Measurements from ENCODE around the gene KIAA1549.
"Not testable (repeated sequence)": the region's sequence is repeated elsewhere in the genome, so short reads cannot be mapped to it uniquely, and the experiment has no call there.

KIAA1549 gene

DNA sequence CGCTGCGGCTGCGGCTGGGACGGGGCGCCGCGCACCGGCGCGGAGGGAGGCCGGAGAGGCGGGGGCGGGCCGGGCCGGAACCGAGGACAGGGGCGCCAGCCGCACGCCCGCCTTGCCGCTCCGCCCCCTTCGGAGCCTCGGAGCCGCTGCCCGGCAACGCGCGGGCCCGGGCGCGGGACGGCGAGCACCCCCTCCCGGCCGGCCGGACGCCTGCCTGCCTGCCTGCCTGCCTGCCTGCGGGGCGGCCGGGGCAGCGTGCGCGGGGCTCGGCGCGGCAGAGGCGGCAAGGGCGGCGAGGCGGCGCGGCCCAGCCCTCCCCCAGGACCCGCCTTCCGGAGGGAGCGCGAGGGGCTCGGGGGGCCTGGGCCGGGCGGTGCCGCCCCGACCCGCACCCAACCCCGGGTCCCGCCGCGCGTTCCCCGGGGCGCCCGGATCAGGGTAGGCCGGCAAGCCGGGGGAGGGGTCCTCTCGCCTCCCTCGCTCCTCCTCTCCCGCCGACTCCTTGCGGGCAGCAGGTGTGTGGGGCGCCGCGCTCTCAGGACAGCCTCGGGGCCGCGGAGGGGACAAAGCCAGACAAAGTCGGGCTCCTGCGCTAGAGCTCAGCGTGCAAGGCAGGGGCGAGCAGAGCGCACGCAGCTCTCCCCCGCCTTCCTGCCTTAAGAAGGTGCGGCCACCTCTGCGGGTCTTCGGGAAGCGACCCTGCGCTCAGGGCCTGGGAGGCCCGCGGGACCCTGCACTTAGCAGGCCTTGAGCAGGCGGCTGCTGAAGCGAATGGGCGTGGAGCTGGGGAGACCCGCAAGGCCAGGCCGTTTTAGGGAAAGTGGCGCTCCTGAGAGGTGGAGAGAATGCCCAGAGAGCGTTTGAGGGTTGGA is at the start of gene KIAA1549:
Gene KIAA1549 (minus strand): TSS at position 58 of the 872 bp plus-strand sequence. CDS start 120 bp downstream, outside the sequence.
- DNase-seq, result peak in 3 of 4 experiments; percentile 8 to 36 (median 27)

DNA sequence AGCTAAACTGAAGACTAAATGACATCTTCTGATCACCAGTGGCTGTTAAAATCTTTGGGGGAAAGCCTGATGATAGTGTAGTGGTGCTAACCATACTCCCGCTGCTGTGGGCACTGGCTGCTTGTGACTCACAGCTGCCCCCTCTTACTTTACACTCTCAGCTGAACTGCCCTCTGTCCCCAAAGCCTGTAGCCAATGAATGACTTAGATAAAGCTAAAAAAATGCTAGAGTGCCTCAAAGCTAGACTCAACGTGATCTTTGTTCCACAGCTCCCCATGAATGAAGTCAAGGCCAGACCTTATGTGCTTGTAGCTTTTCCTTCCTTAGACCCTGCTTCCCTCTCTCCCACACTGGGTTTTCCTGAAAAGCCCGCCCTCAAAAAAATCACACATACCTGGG is 48.2 kb upstream of the KIAA1549 start:
- no peak for DNase-seq

DNA sequence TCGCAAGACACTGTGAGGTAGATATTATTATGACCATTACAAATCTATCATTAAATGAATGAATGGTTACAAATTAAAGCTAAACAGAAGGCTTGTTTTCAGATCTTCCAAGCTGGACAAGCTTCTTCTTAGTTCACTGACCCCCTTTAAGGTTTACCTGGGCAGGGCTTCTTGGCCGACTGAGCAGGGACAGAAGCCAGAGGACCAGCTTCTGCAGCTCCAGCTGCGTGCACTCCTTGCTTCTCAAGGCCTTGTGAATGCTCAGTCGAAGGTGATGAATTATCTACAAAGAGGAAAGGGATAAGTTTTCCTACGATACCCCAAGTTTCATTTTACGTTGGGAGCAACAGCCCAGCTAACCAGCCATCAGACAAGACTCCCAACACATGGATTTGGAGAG is 45.4 kb upstream of the KIAA1549 start:
- DNase-seq, result no peak

DNA sequence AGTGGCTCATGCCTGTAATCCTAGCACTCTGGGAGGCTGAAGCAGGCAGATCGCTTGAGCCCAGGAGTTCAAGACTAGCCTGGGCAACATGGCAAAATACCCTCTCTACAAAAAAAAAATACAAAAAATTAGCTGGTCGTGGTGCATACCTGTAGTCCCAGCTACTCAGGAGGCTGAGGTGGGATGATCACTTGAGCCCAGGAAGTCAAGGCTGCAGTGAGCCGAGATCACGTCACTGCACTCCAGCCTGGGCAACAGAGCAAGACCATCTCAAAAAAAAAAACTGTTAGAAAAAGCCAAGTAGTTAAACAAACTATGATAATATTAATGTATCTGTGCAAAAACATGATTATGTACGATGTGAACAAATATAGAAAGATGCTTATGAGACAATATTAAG is 44.7 kb upstream of the KIAA1549 start:
- DNase-seq, result not testable (repeated sequence)

DNA sequence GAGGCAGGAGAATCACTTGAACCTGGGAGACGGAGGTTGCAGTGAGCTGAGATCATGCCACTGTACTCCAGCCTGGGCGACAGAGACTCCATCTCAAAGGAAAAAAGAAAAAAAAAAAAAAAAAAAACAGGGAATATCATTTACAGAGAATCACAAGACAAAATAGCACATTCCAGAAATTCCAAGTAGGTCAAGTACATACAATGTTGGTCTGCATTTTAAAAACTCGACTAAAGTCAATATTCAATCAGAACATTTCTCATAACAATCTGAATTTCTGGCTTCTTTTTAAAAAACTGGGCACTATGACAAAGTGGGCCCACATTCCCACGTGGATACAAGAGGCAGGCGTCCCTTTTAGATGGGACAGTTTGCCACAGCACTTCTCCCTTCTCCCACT is 41.9 kb upstream of the KIAA1549 start:
- DNase-seq, result no peak

DNA sequence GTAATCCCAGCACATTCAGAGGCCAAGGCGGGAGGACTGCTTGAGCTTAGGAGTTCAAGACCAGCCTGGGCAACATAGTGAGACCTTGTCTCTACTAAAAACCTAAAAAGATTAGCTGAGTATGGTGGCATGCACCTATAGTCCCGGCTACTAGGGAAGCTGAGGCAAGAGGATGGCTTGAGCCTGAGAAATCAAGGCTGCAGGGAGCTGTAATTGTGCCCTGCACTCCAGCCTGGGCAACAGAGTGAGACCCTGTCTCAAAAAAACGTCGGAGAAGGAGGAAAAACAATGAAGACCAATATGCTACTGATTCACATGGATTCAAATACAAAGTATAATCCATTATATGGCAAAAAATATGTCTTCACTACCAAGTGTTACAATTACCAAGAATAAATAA is 41.1 kb upstream of the KIAA1549 start:
- DNase-seq, result no peak

DNA sequence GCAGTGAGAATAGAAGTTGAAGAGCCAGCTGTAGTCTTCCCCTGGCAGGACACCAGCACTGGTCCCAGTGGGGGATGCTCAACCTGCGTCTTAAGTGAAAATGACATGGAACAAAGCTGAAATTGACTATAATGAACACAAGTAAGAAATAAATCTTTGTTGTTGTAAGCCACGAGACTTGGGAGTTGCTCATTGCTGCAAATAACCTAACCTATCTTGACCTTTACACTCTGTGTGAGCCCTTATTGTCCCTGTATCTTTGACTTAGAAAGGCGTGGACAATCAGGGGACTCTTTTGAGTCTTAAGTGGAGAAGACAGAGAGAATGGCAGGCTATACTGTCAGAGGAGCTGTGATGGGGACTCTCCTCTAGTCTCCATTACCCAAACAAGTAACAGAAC is 37.7 kb upstream of the KIAA1549 start:
- no peak for DNase-seq

DNA sequence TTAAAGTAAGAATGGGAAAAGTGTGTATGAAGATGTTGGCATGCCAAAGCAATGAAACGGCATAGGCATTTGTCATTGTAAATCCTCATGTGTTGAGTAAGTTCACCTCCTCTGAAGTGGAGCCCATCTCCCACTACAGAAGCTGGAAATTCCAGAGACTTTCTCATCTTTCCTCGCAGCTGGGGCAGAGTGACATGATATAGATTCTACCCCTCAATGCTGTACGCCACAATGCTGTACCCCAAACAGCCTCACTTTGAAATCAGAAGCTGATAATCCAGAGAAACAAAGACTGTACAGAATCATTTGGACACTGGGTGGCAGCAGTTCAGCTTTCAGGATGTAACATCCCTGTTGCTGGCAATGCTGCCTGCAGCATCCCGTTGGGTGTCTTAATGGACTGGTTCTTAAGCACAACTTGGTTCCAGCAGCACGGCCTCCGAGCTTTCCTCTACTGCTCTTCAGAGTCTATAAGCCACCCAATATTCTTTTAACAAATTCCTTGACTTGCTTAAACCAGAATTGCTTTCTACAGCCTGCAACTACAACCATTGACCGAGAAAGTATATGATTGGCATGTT is 35.8 kb upstream of the KIAA1549 start:
- peak in 2 of 4 experiments; percentile 19 to 22 for DNase-seq

DNA sequence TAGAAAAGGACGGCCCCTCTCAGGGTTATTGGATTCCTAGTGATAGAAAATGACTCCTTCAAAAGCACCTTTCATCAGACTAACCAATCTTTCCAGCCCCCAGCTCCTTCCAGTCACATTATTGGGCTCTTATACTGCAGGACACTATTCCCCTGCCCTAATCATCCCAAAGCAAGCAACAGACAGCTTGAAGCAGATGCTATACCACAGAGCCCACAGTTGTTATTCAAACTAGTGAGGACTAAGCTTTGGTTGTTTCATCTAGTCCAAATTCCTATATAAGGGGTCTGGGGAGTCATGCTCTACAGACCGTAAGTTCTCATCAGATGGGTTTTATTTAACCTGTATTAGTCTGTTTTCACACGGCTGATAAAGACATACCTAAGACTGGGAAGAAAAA is 30.2 kb upstream of the KIAA1549 start:
- DNase-seq, result no peak

DNA sequence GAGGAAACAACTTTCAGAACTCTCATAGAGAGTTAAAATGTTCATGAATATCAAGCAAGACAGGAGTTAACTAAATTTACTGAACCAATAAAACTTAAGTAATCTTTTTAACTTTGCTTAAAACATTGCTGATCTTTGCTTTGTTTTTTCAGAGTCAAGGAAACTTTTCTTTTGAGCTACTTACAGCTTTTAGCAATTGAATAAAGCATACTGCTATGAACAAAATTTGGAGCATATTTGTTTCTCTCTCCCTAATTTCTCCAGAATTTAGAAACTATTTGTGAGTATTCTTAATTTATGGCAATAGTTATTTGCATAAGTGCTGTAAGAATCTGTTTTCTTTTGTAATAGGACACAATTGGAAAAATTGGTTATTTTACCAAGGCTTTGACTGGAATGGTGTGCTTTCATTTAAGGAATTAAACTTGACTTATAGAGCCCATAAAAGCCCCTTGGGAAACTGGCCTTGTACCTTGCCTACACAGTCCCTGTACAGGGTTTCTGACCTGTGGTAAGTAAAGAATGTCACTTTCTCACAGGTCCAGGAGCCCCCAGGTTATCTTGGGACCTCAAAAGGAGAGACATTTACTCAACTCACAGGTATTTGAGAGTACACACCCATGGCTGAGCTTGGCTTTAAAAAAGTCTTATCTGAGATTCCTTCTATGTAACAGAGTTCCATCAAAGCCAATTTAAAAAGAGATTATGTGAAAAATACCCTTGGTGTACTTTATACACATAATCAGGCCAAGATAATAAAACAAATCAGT is 23.3 kb upstream of the KIAA1549 start:
- no peak for DNase-seq

DNA sequence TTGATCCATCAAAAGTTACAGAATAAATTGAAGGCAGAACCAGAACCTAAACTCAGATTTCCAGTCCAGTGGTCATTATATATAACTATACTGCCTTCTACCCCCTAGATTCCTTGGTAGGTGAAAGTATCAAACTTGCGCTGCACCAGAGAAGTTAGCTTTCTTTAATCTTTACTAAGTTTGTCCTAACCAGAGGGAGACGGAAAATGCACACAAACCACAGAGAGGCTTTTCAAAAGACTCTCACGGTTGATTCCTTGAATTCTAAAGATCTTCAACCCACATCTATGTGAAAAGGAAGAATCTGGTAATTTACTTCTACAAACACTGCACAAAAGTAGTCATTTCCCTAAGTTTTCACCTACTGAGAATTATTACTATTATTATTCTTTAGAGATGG is 18.2 kb upstream of the KIAA1549 start:
- DNase-seq, result no peak

DNA sequence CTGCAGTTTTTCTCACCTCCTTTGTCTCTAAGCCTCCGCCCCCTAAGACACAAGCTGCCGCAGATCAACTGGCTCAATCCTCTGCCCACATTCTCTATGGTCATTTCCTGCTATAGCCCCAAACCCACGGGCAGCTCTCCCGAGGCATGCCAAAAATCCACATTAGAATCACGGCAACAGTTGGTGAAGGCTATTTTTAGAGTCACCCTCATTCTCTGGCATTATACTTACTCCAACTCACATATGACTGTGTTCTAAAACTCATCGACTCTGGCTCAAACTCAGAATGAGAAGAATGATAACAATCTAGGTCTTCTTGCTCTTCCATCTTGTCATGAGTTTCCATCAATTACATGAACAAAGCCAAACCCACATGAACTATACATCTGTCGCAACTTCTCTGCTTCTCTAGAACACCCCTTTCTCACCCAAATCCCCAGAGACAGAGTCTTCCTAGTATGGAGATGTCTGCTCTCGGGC is 10.9 kb upstream of the KIAA1549 start:
- DNase-seq, result no peak

DNA sequence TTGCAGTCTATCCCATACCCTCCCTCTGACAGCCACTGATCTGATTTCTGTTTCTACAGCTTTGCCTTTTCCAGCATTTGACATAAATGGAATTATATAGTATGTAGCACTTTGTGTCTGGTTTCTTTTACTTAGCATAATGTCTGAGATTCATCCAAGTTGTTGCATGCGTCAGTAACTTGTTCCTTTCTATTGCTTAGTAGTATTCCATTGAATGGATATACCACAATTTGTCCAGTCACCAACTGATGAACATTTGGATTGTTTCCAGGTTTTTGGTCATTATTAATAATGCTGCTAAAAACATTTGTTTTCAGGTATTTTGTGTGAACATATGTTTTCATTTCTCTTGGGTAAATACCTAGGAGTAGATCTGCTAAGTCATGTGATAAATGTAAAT is 6.5 kb upstream of the KIAA1549 start:
- no peak for DNase-seq

DNA sequence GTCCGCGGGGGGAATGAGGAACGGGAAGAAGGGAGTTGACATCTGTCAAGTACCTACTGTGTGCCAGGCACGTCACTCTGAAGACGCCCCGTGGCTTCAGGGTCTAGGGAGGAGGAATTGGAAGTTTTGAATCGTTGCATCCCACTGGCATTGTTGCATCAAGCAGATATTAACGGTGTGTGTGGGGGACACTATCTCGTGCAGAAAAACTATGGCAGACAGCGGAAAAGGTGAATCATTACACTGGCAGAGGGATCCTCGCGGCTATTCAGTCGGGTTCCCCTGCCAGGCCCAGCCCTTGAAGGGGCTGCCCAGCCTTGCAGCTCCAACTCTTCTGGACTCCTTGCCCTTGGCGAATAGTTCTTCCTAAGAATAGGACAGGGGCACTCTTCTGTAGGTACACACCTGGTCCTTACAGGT is 1.0 kb upstream of the KIAA1549 start:
- DNase-seq, result no peak

DNA sequence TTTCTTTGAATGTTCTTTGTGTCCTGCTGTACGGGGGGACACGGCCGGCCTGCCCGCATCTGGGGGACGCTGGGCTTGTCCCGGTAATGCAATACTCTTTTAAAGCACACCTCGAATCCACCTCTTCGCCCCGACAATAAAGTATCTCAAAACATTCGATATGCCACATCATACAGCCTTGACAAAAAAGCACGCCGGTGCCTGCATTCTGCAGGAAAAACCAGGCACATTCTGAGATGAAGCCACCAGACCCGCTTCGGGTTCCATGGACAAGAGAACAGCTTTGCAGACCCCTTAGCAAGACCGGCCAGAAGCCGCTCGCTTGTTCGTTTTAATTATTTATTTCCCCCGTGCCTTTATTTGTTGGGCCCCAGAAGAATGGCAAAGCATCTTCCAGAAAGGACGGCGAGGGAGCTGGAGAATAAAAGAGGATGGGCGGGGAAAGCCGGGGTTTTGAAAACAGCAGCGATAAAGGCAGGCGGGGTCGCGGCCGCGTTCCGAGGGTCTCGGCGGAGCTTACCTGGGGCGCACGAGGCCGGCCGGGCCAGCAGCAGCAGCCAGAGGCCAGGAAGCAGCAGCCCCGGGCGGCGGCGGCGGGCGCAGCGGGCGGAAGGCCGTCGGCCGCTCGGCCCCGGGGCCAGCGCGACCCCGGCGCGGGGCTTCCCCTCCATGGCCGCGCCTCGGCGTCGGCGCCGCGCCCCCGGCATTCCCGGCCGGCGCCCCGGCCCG is 462 bp downstream of the KIAA1549 start:
- DNase-seq, result no peak

DNA sequence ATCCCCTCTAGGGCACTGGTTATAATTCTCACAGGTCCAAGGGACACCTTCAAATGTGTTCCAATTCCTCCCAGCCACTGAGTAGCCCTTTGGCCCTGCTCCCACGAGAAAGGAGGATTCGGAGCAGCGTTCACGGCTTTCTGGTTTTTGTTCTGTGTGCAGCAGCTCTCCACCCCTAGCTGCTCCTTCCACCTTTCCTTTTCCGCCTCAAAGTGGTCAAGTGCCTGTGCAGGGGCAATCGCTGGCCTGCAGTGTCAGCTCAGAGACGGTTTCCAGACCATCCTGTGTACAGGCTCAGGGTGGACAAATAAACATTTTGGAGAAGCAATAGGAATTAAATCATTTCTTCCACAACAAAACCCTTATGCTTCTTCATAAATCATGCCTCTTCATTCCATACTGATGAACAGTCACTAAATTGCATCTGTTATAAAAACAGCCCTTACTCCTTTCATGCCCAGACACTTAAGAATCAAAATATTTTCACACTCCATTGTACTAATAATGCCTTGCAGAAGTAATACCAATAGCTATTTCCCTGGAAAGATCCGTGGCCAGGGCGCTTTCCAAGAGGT is 1.1 kb downstream of the KIAA1549 start:
- no peak for DNase-seq

DNA sequence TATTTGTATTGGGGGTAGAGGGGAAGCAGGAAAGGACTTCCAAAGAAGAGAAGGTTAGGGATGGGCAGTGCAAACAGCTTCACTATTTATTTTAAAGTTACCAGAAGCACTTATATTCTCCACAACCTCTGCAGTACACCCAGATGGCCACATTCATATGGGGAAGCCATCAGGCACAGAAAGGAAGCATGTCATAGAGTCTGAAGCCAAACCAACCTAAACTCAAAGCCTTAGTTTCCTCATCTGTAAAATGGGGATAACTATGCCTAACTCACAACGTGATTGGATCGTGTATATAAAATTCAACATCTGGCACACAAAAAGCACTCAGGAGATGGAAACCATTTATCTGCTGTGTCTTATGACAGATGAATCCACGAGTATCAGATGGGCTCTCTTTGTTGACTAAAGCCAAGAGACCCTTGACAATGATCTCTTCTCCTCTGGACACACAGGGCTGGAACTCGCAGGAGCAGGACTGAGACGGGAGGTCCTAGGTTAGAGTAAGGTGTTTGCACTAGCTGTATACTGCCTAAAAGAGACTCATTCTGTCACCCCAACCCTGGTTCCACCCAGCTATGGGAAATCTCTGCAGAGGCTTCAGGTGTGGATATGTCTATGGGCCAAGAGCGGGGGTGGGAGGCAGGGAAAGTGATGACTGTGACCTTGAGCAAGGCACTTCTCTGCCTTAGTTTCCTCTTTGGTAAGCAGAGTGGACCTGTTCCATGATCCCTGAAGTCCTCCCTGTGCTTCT is 1.8 kb downstream of the KIAA1549 start:
- DNase-seq, result no peak

DNA sequence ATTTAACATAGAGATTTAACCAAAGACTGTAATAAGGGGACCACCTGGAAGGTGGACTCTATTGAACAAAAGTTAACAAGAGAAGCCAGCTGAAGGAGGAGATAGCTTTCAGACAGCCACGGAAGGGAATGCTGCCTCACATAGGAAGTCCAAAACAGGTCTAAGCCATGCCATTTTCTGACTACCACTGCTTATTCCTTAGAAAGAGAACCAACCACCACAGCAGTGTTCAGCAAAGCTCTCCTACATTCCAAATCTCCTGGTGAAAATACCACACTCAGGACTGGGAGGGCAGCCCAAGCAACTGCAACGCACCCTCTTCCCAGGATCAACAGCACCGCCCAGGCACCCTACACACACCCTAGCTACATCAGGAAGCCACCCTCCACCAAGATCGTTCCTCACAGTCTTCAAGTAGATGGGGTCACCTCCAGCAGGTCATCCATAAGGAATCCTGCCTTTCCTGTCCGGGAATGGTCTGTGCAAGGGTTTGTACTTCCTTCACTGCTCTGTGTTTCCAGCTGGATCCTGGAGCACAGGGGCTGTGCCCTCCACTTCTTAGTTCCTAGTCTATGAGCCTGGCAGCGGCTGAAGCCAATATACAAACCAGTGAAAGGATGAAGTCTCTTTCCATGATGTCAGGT is 2.5 kb downstream of the KIAA1549 start:
- no peak for DNase-seq

DNA sequence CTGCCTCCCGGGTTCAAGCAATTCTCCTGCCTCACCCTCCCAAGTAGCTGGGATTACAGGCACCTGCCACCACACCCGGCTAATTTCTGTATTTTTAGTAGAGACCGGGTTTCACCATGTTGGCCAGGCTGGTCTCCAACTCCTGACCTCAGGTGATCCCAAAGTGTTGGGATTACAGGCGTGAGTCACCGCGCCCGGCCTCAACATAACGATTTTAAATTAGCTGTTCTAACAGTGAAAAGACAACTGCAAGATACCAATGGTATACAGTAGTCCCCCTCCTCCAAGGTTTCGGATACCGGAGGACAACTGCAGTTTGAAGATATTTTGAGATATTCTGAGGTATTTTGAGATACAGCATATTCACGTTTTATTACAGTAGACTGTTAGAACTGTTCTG is 5.0 kb downstream of the KIAA1549 start:
- not testable (repeated sequence) for DNase-seq

DNA sequence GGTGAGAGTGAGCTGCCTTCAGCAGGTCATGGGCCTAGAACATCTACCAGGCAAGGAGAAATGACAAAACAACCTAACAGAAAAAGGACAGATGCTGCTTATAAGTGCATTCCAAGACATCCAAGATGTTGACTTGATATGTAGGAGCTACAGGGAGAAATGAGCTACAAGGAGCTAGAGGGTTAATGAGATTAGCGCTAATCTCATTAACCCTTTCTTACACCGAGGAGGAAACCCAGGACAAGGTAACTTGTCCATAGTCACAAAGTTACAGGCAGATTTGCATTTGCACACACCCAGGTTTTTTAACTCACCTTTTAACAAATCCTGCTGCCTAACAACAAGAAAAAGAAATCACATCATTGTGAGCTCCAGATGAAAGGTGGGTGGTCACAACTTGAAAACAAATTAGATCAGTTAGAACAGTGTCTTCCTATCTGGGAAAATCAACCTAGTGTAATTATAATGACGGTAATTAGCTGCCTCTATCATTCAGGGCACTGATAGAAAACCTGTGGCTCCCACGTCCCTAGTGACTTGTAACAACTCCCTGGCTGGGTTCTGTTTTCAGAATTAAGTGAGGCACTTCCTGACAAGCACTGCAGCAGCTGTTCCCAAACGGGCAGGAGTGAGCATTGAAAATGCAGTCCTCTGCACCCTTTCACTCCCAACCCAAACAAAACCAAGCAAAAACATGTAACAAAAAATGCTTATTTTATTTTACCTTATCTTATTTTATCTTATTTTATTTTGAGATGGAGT is 5.7 kb downstream of the KIAA1549 start:
- DNase-seq, result no peak
